ENCODE data around the gene MALL.

- TF ChIP-seq CTCF (IDR thresholded peaks at IDR 0.05) (peak; percentile 60 to 94 (median 78)), POLR2A (IDR thresholded peaks at IDR 0.05) (no peak)
Measured at GRCh38 chr2:110157153-110157793, 41.7 kb upstream of the MALL start.
